NCI-H1417 treated with DMSO at 0.1 percent for 48 hours (cell line): Measurements from ENCODE around the gene WHRN.

ENCODE experiments used
- DNase-seq: peaks from one replicate; lab custom pipeline; 2025; lab: John Stamatoyannopoulos, UW

Gene WHRN

GRCh38 chr9:114492991-114493390 lies 12.3 kb downstream of the WHRN start:
- no peak for DNase-seq

GRCh38 chr9:114491430-114492003 lies 13.8 kb downstream of the WHRN start:
- DNase-seq: no peak

DNA sequence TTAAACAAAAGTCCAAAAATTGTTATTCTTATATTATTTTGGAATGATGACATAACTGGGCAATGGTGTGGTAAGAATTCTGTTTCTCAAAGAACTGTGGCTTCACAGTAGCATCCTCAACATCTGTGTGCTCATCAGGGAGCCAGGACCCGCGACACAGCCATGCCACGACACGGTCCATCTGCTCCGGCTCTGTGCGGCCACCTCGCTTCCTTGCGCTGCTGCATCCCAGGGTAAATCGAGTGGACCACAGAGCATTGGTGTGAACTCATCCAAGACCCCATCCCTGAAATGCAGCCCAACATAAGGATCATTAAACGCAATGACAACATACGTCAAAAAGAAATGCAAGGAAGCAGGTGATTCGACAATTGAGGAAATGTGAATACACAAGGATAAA lies 15.3 kb downstream of the WHRN start:
- no peak for DNase-seq

- no peak for DNase-seq
Observed at GRCh38 chr9:114488398-114489129, 16.7 kb downstream of the WHRN start.

DNA sequence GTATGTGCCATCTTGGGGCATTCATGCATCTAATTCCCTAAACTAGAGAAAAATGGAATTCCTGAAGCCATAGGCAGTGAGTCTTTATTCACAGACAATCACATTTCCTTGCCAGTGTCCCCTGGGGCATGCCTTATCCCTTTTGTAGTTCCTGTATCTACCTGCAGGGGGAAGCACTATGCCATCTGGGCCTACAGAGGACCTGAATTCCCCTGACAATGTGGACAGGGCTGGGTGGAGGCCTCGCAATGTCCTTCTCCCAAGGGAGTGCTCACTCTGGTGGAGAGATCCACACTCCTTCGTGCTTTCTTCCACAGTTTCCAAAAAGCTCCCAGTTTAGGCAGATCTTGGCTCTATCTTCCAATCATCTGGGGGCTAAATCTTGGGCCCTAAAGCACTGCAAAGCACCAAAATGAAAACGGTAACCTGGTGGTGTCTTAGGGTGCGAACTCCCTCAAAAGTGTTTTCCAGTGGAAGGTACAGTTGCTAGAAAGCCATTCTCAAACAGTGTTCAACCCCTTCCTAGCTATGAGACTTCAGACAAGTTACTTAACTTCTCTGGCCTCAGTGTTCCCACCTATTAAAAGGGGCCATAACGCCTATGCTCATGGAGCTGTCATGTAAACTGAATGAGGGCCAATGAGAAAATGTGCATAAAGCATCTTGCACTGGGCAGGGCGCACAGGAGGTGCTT lies 17.5 kb downstream of the WHRN start:
- DNase-seq: peak; percentile 23

DNA sequence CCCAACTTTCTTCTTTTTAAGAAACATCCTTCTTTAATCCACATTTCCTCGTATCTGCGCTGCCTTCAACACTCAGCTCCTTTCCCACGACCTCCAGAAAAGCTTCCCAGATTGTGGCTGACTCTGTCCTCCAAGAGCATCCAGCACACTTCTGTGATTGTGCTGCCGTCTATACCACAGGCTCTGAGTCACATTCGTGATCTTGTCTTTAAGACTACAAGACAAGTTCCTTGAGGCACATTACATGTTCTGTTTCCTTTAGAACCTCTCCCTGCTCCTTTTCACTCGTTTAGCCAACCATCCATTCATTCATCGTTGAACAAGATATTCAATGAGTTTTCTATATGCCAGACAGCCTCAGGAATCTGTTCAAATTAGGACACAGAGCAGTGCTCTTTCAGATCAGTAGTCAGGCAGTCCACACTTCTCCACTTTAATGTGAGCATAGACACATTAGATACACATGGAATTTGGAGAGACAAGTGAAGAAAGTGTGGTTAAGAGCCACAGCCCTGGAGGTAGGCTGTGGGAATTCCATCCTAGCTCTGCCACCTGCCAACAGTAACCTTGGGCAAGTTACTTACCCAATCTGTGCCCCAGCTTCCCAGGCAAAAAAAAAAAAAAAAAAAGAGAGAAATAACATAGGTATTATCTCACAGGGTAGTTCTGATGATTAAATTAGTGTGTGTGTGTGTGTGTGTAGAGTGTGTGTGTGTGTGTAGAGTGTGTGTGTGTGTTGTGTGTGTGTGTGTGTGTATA lies 18.9 kb downstream of the WHRN start:
- DNase-seq: no peak

DNA sequence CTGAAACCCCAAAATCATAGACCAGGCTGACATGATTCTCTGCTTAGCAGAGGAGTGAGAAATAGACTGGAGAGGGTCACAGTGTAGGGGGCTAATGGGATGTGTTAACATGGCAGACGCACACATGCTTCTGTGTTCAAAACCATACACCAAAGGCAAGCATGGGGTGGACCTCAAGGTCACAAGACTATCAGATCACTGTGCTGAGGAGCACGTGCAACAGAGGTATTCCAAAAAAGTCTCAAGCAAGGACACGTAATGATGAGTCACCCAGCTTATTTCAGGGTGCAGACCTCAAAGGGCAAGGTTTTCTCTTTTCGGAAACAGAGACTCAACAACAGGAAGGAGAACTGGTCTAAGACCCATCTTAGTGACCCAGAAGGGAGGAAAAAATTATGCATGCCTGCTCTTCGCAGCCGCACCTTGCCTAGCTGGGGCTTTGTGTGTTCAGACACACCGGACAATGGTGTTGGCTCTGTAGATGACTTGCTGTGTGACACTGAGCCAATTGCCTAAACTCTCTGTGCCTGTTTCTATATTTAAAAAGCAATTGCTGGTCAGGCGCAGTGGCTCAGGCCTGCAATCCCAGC lies 20.3 kb downstream of the WHRN start:
- no peak for DNase-seq

- DNase-seq: no peak
Observed at GRCh38 chr9:114484215-114484853, 20.9 kb downstream of the WHRN start.

DNA sequence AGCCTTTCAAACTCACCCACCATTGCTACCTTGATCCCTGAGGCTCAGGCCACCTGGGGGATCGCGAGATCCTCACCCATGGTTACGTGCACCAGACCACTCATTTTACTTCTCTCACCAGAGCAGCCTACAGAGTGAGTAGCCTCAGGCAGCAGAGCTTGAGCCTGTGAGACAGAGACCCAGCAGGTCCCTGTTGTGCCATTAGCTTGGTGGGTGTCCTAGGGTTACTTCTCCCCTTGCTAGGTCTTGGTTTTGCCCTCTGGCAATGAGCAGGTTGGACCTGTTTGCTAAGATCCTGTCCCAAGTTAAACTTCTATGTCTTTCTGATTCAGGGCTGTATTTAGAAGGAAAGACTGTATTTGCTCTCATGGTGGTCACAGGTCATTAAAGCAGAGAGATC lies 21.8 kb downstream of the WHRN start:
- DNase-seq: no peak

- DNase-seq: no peak
Observed at GRCh38 chr9:114482593-114482992, 22.7 kb downstream of the WHRN start.

DNA sequence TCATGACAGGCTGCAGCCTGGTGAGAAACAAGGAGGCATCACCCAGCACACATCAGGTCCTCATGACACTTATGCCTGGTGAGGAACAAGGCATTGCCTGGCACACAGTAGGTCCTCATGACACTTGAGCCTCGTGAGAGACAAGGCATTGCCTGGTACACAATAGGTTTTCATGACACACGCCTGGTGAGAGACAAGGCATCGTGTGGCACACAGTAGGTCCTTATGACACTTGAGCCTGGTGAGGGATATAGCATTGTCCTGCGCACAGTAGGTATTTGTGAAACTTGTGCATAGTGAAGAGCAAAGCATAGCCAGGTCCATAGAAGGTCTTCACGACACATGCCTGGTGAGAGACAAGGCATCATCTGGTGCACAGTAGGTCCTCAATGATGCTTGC lies 23.5 kb downstream of the WHRN start:
- DNase-seq: no peak

DNA sequence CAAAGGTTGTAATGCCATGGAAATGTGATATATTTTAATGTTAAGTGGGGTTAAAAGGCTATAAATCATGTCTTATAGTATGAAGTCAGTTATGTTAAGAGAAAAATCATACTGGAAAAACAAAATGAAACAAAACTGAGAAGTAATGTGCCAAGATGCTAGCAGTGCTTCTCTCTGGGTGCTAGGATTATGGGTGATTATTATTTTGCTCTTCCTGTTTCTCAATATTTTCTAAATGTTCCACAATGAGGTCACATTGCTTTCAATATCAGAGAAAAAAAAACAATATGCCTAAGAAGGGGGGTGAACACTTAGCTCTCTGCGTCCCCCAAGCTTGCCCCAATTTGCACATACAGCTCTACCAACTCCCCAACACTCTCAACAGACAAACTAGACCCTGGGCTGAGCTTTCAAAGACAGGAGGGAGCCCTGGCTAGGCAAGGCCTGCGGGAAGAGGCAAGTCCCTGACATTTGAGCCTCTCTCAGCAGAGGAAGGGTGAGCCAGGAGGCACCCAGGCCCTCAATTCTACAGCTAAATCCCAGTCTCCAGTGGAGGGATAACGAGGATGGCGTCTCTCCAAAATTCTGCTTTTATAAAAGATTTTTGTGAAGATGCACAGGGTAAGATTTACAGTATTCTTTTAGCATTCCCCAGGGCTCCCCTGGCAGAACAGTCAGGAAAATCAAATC lies 24.4 kb downstream of the WHRN start:
- no peak for DNase-seq

- no peak for DNase-seq
Observed at GRCh38 chr9:114478871-114479270, 26.4 kb downstream of the WHRN start.

DNA sequence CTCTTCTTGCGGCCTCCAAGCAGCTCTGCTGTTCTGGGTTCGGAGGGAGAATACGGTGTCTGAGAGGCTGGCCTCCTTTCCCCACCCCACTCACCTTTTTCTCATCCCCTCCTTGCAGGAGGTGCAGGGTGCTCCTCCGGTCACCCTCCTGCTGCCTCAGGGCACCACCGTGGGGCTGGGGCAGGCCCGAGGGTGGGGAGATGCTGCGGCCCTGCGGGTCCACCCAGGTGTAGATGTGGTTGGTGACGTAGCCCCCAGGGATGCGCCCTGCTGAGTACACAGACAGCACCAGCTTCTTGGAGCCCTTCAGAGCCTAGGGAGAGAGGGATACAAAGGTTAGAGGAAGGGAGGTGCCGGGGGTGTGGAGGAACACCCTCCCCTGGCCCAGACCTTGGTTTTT lies 26.8 kb downstream of the WHRN start:
- no peak for DNase-seq

GRCh38 chr9:114477642-114478041 lies 27.6 kb downstream of the WHRN start:
- no peak for DNase-seq

DNA sequence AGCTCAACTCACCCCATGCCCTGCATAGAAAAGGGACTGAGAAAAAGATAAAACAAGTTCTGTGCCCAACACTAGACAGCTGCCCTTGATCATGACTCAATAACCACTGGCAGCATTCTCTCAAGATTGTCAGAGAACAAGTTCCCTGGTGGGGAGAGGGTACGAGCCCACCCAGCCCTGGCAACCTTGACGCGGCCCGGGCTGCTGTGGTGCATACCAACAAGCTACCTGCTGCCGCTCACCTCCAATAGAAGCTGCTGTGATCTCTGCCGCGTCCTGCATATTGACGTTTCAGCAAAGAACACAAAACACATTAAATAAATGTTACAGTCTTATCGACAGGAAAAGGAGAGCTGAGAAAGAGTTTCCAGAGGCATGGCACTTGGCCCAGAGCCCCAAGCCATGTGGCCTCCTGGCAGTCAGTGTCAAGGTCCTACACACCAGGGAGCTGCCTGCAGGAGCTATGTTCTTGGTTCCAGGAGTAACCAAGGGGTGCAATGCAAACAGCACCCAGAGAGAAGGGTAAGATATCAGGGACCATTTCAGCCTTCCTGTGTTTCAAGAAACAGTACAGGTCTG lies 28.3 kb downstream of the WHRN start:
- DNase-seq: no peak

DNA sequence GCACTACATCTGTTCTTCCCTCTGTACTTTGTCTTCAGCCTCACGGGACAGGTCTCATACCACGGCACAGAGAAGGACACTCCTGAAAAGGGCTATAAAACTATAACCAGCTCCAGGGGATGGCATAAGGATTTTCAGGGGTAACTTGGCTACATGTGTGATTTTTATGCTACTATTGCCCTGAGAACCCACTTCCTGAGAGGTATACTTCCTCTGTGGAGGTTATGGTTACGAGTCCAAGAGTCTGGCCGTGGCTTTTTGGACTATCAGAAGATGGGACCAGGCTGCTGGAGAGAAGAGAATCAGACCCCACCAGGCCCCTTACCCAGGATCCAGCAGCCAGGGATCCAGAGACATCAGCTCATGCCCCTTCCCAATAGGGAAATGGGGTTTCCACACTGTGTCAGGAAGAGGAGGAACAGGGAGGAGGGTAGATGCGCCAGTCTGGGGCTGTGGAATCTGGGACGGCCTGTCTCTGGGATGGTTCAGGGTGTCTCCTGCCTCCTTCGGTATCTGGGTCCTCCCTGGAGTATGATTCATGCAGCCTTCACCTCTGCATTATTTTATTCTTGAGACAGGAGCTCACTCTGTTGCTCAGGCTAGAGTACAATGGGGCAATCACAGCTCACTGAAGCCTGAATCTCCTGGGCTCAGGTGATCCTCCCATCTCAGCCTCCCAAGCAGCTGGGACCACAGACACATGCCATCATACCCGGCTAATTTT lies 29.7 kb downstream of the WHRN start:
- DNase-seq: no peak

GRCh38 chr9:114474425-114474824 lies 30.8 kb downstream of the WHRN start:
- no peak for DNase-seq

- DNase-seq: no peak
Observed at GRCh38 chr9:114473447-114473801, 31.8 kb downstream of the WHRN start.

- no peak for DNase-seq
Observed at GRCh38 chr9:114472765-114473446, 32.4 kb downstream of the WHRN start.
